Upper lobe of left lung (tissue), 4 donors: ENCODE measurements around the gene OGDH.

ENCODE experiments used
- CTCF ChIP-seq, 6 experiments: fragments of 450-650 bp in 4 of 6; fragments of 200-600 bp in 2 of 6; sonication (generic) in 2 of 6; IDR thresholded peaks; one replicate each; pipeline ENCODE4 v1.5.1; 2016 to 2019; ENCODE audit warnings: antibody characterized with exemption in 6 of 6
- EP300 ChIP-seq, 4 donors: sonication (generic); formaldehyde crosslinking; IDR thresholded peaks; one replicate each; pipeline ENCODE4 v1.5.1; 2017; ENCODE audit warnings: antibody characterized with exemption in 4 of 4, control low read depth in 2 of 4
- POLR2A ChIP-seq, 4 donors: fragments of 450-650 bp; IDR thresholded peaks; one replicate each; pipeline ENCODE4 v1.5.1; 2016 to 2017; ENCODE audit warnings: antibody characterized with exemption in 4 of 4, mild to moderate bottlenecking in 2 of 4
- POLR2AphosphoS5 ChIP-seq, 2 donors: sonication (generic); formaldehyde crosslinking; IDR thresholded peaks; one replicate each; pipeline ENCODE4 v1.5.1; 2017; ENCODE audit warnings: antibody characterized with exemption in 2 of 2

- no peak for TF ChIP-seq CTCF (IDR thresholded peaks at IDR 0.05)
- TF ChIP-seq POLR2AphosphoS5 (IDR thresholded peaks at IDR 0.05): no peak
- no peak for TF ChIP-seq POLR2A (IDR thresholded peaks at IDR 0.05)
- TF ChIP-seq EP300 (IDR thresholded peaks at IDR 0.05): no peak
Measured at GRCh38 chr7:44607141-44608068, 978 bp downstream of the OGDH start.
